Kidney (tissue), 14 donors: Measurements from ENCODE around the gene NAV3. TPM values are rescaled to one million over a fixed set of nuclear protein-coding genes. Genes with fewer than 3 reads are reported as not detected.

Source experiments
- DNase-seq, 5 donors: peaks; one replicate each; pipeline ENCODE4 v3.0.0-alpha.2; 2013 to 2020
- FAIRE-seq: peaks from 2 replicates; lab custom pipeline; 2012; peaks lifted over from hg19 to GRCh38; lab: Jason Lieb, UNC
- H3K27ac ChIP-seq, 2 donors: one replicate each; pipeline ENCODE4 v1.7.0; 2013; ENCODE audit warnings: low read depth in 2 of 2, low read length in 2 of 2, inconsistent platforms in 1 of 2
- H3K27me3 ChIP-seq: one replicate; pipeline ENCODE4 v1.7.1; 2013; ENCODE audit warnings: low read length, inconsistent platforms; ENCODE audit not compliant: control insufficient read depth, insufficient read depth
- H3K36me3 ChIP-seq, 3 donors: one replicate each; pipeline versions ENCODE4 v1.7.0 to v1.7.1; 2013; ENCODE audit warnings: low read length in 3 of 3, control low read depth in 1 of 3, inconsistent platforms in 1 of 3; ENCODE audit not compliant: insufficient read depth in 3 of 3, control insufficient read depth in 2 of 3
- H3K4me1 ChIP-seq, 3 donors: one replicate each; pipeline versions ENCODE4 v1.7.0 to v1.7.1; 2013; ENCODE audit warnings: low read length in 3 of 3, inconsistent platforms in 1 of 3, low read depth in 1 of 3; ENCODE audit not compliant: control insufficient read depth in 2 of 3, insufficient read depth in 2 of 3
- H3K4me3 ChIP-seq, 3 donors: one replicate each; pipeline versions ENCODE4 v1.7.0 to v1.8.1; 2013; ENCODE audit warnings: low read length in 3 of 3, control low read depth in 1 of 3, inconsistent platforms in 1 of 3
- H3K9ac ChIP-seq, 3 donors: one replicate each; pipeline versions ENCODE4 v1.7.0 to v1.7.1; 2013; ENCODE audit warnings: low read length in 3 of 3, control low read depth in 1 of 3, inconsistent platforms in 1 of 3
- H3K9me3 ChIP-seq, 3 donors: one replicate each; pipeline versions ENCODE4 v1.7.0 to v1.7.1; 2013; ENCODE audit warnings: low read length in 3 of 3, control low read depth in 1 of 3, inconsistent platforms in 1 of 3; ENCODE audit not compliant: control insufficient read depth in 2 of 3, insufficient read depth in 1 of 3
- CTCF ChIP-seq: IDR thresholded peaks from 3 replicates; pipeline ENCODE4 v1.5.1; 2012; ENCODE audit warnings: mild to moderate bottlenecking, moderate library complexity, borderline replicate concordance; ENCODE audit not compliant: insufficient read depth; ENCODE audit errors: extremely low read depth
- intact Hi-C: fragments of 100-400 bp; cut with DNase I; formaldehyde crosslinking; loops from one replicate; pipeline ENCODE4 v1.11.1; 2022
- polyA plus RNA-seq: library from polyadenylated mRNA; stranded (reverse); fragments of 350-450 nt; fragmentation: Illumina TruSeq; extraction: RNeasy Lipid Tissue Mini Kit (QIAGEN cat#74804); gene quantifications from one replicate; pipeline ENCODE4 v1.2.3, GENCODE V29; 2014; ENCODE audit warnings: low read depth, low replicate concordance; ENCODE audit not compliant: insufficient read depth
- total RNA-seq: library from RNA; stranded (reverse); fragmentation: NEBNext Ultra II Directional; extraction: Animal tissue kit (Norgen Biotek cat#: 25700); gene quantifications from one replicate; pipeline ENCODE4 v1.2.1, GENCODE V29; 2021
- donor health status: control.
- donor health status: control.
- donor health status: control.
- donor health status: control.
- donor health status: control.
- donor health status: DM: yes; HTN: yes; CAD: no.
- donor health status: Normal renal cell carcinoma (clear cell type).

NAV3 gene
- total and polyA plus RNA-seq, 2 donors from 2014 or later, result 0.34 to 4.5 TPM

GRCh38 chr12:77963576-77964178, 133.0 kb downstream of the NAV3 start:
- H3K4me1 ChIP-seq, result no peaks in the 10 kb centered on the region
- no peak overlapping the region for H3K27ac ChIP-seq
- DNase-seq (no peak), FAIRE-seq (no peak)
- H3K4me3 ChIP-seq, result no peak overlapping the region
- no peak overlapping the region for H3K9ac ChIP-seq
- no peaks in the 10 kb centered on the region for H3K27me3 ChIP-seq
- H3K36me3 ChIP-seq, result no peaks in the 10 kb centered on the region
- intact Hi-C loops, result no loop called here
- H3K9me3 ChIP-seq, result no peaks in the 10 kb centered on the region
- TF ChIP-seq CTCF, result no peak

GRCh38 chr12:77965790-77966189, 135.1 kb downstream of the NAV3 start:
- FAIRE-seq, result no peak
- Histone ChIP-seq H3K4me3 (no peak overlapping the region), H3K27ac (no peak overlapping the region), H3K9me3 (no peaks in the 10 kb centered on the region), H3K9ac (no peak overlapping the region), H3K36me3 (no peaks in the 10 kb centered on the region), H3K27me3 (no peaks in the 10 kb centered on the region), H3K4me1 (no peaks in the 10 kb centered on the region)
- intact Hi-C loops, result no loop called here
- TF ChIP-seq CTCF, result no peak
- DNase-seq, result no peak

- Histone ChIP-seq H3K27me3 (no peaks in the 10 kb centered on the region), H3K36me3 (no peaks in the 10 kb centered on the region), H3K9ac (no peak overlapping the region), H3K27ac (no peak overlapping the region), H3K9me3 (no peaks in the 10 kb centered on the region), H3K4me1 (no peaks in the 10 kb centered on the region), H3K4me3 (no peak overlapping the region)
- TF ChIP-seq CTCF, result no peak
- intact Hi-C loops, result no loop called here
- DNase-seq (no peak), FAIRE-seq (no peak)
Measured at GRCh38 chr12:77968021-77968420, 137.3 kb downstream of the NAV3 start.

GRCh38 chr12:77968571-77968970, 137.9 kb downstream of the NAV3 start:
- no peak for TF ChIP-seq CTCF
- Histone ChIP-seq H3K4me1 (no peaks in the 10 kb centered on the region), H3K36me3 (no peaks in the 10 kb centered on the region), H3K9ac (no peak overlapping the region), H3K4me3 (no peak overlapping the region), H3K27me3 (no peaks in the 10 kb centered on the region), H3K27ac (no peak overlapping the region), H3K9me3 (no peaks in the 10 kb centered on the region)
- intact Hi-C loops, result no loop called here
- FAIRE-seq (no peak), DNase-seq (no peak)
